ENCODE results near the gene CEACAM16.

DNA sequence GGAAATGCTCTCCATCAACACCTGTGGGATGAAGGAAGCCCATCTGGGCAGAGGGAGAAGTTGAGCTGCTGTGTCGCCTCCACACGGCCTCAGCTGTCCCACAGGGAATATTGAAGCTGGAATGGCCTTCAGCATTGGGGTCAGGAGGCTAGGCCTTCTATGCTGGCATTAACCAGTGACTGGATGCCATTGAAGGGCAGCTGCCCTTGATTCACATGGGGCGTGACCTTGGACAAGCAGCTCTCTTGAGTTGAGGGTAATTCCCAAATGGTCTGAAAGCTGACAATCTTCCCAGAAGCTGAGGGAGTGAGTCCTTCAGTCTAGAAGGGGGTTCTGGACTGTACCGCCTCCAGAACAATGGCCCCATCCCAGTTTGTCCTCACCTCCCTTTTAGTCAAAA, 56.3 kb downstream of the CEACAM16 start:
- no peak for TF ChIP-seq YY1 (tag by site-specific recombination; IDR thresholded peaks at IDR 0.05)
- TF ChIP-seq, protein P1, sequence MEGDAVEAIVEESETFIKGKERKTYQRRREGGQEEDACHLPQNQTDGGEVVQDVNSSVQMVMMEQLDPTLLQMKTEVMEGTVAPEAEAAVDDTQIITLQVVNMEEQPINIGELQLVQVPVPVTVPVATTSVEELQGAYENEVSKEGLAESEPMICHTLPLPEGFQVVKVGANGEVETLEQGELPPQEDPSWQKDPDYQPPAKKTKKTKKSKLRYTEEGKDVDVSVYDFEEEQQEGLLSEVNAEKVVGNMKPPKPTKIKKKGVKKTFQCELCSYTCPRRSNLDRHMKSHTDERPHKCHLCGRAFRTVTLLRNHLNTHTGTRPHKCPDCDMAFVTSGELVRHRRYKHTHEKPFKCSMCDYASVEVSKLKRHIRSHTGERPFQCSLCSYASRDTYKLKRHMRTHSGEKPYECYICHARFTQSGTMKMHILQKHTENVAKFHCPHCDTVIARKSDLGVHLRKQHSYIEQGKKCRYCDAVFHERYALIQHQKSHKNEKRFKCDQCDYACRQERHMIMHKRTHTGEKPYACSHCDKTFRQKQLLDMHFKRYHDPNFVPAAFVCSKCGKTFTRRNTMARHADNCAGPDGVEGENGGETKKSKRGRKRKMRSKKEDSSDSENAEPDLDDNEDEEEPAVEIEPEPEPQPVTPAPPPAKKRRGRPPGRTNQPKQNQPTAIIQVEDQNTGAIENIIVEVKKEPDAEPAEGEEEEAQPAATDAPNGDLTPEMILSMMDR (tag by site-specific recombination; IDR thresholded peaks at IDR 0.05): no peak
- TF ChIP-seq ZNF530 (tag by site-specific recombination; IDR thresholded peaks at IDR 0.05; ENCODE audit: low read depth): no peak
- TF ChIP-seq ZNF132 (tag by site-specific recombination; IDR thresholded peaks at IDR 0.05; ENCODE audit: borderline replicate concordance): no peak
- TF ChIP-seq ZNF239 (tag by site-specific recombination; IDR thresholded peaks at IDR 0.05): no peak
- TF ChIP-seq ZSCAN23 (tag by site-specific recombination; IDR thresholded peaks at IDR 0.05): no peak
- TF ChIP-seq YY2 (tag by site-specific recombination; IDR thresholded peaks at IDR 0.05): no peak
- no peak for TF ChIP-seq ZNF311 (tag by site-specific recombination; IDR thresholded peaks at IDR 0.05; ENCODE audit: borderline replicate concordance)
- no peak for TF ChIP-seq MEIS1 (CRISPR knock-in tag; IDR thresholded peaks at IDR 0.05; ENCODE audit: borderline replicate concordance)
- TF ChIP-seq ZNF837 (tag by site-specific recombination; IDR thresholded peaks at IDR 0.05): no peak
- no peak for TF ChIP-seq GLI4 (tag by site-specific recombination; IDR thresholded peaks at IDR 0.05)
